Measurements from ENCODE around the gene PCED1A.
A peak's percentile ranks its signal among the peaks of the same experiment; 100 is the strongest.

The PCED1A gene, protein sequence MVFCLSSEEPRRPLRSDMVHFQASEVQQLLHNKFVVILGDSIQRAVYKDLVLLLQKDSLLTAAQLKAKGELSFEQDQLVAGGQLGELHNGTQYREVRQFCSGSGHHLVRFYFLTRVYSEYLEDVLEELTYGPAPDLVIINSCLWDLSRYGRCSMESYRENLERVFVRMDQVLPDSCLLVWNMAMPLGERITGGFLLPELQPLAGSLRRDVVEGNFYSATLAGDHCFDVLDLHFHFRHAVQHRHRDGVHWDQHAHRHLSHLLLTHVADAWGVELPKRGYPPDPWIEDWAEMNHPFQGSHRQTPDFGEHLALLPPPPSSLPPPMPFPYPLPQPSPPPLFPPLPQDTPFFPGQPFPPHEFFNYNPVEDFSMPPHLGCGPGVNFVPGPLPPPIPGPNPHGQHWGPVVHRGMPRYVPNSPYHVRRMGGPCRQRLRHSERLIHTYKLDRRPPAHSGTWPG

DNA sequence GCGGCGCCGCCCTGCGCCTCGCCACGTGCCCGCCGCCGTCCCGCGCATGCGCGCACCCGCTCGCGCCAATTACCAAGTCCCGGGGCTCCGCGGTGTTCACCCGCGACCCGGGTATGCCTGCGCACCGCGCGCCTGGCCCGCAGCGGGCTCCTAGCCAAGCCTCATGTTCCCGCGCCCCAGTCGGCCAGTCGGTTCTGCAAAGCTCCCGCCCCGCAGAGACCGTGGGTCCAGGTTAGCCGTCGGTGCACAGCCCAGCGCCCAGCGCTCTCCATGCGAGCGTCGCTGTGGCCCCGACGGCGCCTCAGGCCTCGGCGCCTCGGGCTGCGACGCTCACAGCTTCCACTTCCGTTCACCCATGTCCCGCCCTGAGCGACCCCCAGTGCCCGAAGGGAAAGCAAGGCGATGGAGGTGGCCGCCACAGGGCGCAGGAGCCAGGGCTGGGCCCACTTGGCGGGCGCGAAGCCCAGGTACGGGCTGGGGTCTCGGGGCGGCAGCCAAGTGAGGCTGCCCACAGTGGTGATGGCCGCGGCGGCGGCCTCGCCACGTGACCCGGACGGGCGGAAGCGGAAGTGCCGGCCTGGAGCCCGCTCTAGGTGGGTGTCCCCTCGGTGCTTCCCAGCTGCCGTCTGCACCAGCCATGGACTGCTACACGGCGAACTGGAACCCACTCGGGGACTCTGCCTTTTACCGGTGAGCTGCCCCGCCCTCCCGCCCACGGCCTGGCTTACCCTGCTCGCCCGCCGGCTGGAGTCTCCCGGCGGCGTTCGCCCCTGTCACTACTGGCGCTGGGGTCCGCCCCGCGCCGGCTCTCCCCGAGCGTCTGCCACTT is at the start of gene PCED1A, which contains the start of gene VPS16:
TSS of gene PCED1A (minus strand) at position 518 of the 829 bp plus-strand sequence. CDS start 743 bp downstream, outside the sequence.
TSS of gene VPS16 (plus strand) at position 608 of the 829 bp plus-strand sequence. CDS start at position 638, 30 bp downstream.
- DNase-seq (ENCODE audit: extremely low spot score): peak; percentile 98
- ChIA-PET POLR2A (interaction anchor here (0.8 to 1.4 kb wide), 6 partner anchors 39 to 154 kb away, joined by 3 to 5 read pairs (median 3); no protein-coding TSS in a partner anchor), CTCF (no interaction called here)
- TF ChIP-seq TARDBP (IDR thresholded peaks at IDR 0.05) (no peak), SP1 (IDR thresholded peaks at IDR 0.05) (no peak), FOXM1 (IDR thresholded peaks at IDR 0.05; ENCODE audit: borderline replicate concordance) (no peak), LEF1 (IDR thresholded peaks at IDR 0.05; ENCODE audit: borderline replicate concordance) (no peak), CTBP1 (IDR thresholded peaks at IDR 0.05; ENCODE audit: borderline replicate concordance) (no peak), L3MBTL2 (conservative IDR thresholded peaks at IDR 0.05) (peak; percentile 98), ELF4 (IDR thresholded peaks at IDR 0.05) (peak; percentile 75), ZNF384 (IDR thresholded peaks at IDR 0.05) (no peak), NFRKB (IDR thresholded peaks at IDR 0.05) (no peak), HDGF (IDR thresholded peaks at IDR 0.05; ENCODE audit: borderline replicate concordance) (no peak), FOXA1 (IDR thresholded peaks at IDR 0.05) (no peak), FOXK2 (IDR thresholded peaks at IDR 0.05) (no peak), BHLHE40 (IDR thresholded peaks at IDR 0.05; ENCODE audit: borderline replicate concordance) (no peak), ARNT (IDR thresholded peaks at IDR 0.05) (no peak)
- TF ChIP-seq, protein P1, sequence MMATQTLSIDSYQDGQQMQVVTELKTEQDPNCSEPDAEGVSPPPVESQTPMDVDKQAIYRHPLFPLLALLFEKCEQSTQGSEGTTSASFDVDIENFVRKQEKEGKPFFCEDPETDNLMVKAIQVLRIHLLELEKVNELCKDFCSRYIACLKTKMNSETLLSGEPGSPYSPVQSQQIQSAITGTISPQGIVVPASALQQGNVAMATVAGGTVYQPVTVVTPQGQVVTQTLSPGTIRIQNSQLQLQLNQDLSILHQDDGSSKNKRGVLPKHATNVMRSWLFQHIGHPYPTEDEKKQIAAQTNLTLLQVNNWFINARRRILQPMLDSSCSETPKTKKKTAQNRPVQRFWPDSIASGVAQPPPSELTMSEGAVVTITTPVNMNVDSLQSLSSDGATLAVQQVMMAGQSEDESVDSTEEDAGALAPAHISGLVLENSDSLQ (IDR thresholded peaks at IDR 0.05): no peak

GRCh38 chr20:2889797-2890196 is 49.3 kb upstream of the PCED1A start:
- ChIA-PET POLR2A (no interaction called here), CTCF (no interaction called here)
- no peak for DNase-seq (ENCODE audit: extremely low spot score)
- TF ChIP-seq, protein P1 (IDR thresholded peaks at IDR 0.05): no peak
- no peak for TF ChIP-seq HDGF (IDR thresholded peaks at IDR 0.05; ENCODE audit: borderline replicate concordance)

- no peak for DNase-seq (ENCODE audit: extremely low spot score)
- ChIA-PET CTCF (no interaction called here), POLR2A (no interaction called here)
- TF ChIP-seq SUZ12 (IDR thresholded peaks at IDR 0.05) (no peak), CTBP1 (IDR thresholded peaks at IDR 0.05; ENCODE audit: borderline replicate concordance) (no peak), FOXM1 (IDR thresholded peaks at IDR 0.05; ENCODE audit: borderline replicate concordance) (no peak), LEF1 (IDR thresholded peaks at IDR 0.05; ENCODE audit: borderline replicate concordance) (no peak), TARDBP (IDR thresholded peaks at IDR 0.05) (no peak), FOXA1 (IDR thresholded peaks at IDR 0.05) (no peak), ZNF384 (IDR thresholded peaks at IDR 0.05) (no peak), L3MBTL2 (conservative IDR thresholded peaks at IDR 0.05) (no peak)
- TF ChIP-seq, protein P1 (IDR thresholded peaks at IDR 0.05): no peak
These were observed 48.8 kb upstream of the PCED1A start for GRCh38 chr20:2889209-2889608.

- ChIA-PET POLR2A (no interaction called here), CTCF (no interaction called here)
- DNase-seq (ENCODE audit: extremely low spot score): no peak
- TF ChIP-seq SP1 (IDR thresholded peaks at IDR 0.05): no peak
- TF ChIP-seq SUZ12 (IDR thresholded peaks at IDR 0.05): no peak
- TF ChIP-seq TARDBP (IDR thresholded peaks at IDR 0.05): no peak
- no peak for TF ChIP-seq FOXM1 (IDR thresholded peaks at IDR 0.05; ENCODE audit: borderline replicate concordance)
- TF ChIP-seq FOXK2 (IDR thresholded peaks at IDR 0.05): no peak
- TF ChIP-seq FOXA1 (IDR thresholded peaks at IDR 0.05): no peak
- no peak for TF ChIP-seq HDGF (IDR thresholded peaks at IDR 0.05; ENCODE audit: borderline replicate concordance)
These were observed 47.9 kb upstream of the PCED1A start for GRCh38 chr20:2888224-2888955.

- ChIA-PET POLR2A (no interaction called here), CTCF (no interaction called here)
- no peak for DNase-seq (ENCODE audit: extremely low spot score)
- no peak for TF ChIP-seq BHLHE40 (IDR thresholded peaks at IDR 0.05; ENCODE audit: borderline replicate concordance)
- no peak for TF ChIP-seq SUZ12 (IDR thresholded peaks at IDR 0.05)
- no peak for TF ChIP-seq SP1 (IDR thresholded peaks at IDR 0.05)
- no peak for TF ChIP-seq FOXK2 (IDR thresholded peaks at IDR 0.05)
- no peak for TF ChIP-seq FOXA1 (IDR thresholded peaks at IDR 0.05)
- TF ChIP-seq ARNT (IDR thresholded peaks at IDR 0.05): no peak
- TF ChIP-seq NFRKB (IDR thresholded peaks at IDR 0.05): no peak
- TF ChIP-seq, protein P1 (IDR thresholded peaks at IDR 0.05): no peak
- TF ChIP-seq ELF4 (IDR thresholded peaks at IDR 0.05): no peak
- TF ChIP-seq ZNF384 (IDR thresholded peaks at IDR 0.05): no peak
These were observed 47.3 kb upstream of the PCED1A start for GRCh38 chr20:2887715-2888114.

Measured in HEK293T (cell line).